Mammary epithelial cell (primary cell): Measurements from ENCODE around the gene COL18A1.

Experiments used
- CTCF ChIP-seq, 2 donors: IDR thresholded peaks in 1 of 2; conservative IDR thresholded peaks in 1 of 2; 2 replicates each; pipeline ENCODE4 v1.5.1; 2011 to 2012; ENCODE audit warnings: inconsistent platforms in 2 of 2, low read length in 2 of 2, mild to moderate bottlenecking in 2 of 2, control low read depth in 1 of 2, low read depth in 1 of 2; ENCODE audit not compliant: insufficient read depth in 1 of 2; ENCODE audit errors: extremely low read depth in 1 of 2
- EZH2 ChIP-seq: IDR thresholded peaks from 2 replicates; pipeline ENCODE4 v1.6.1; 2012; ENCODE audit warnings: low read length, inconsistent platforms, borderline replicate concordance

- TF ChIP-seq CTCF (conservative IDR thresholded peaks at IDR 0.05 in 1 of 2, IDR thresholded peaks at IDR 0.05 in 1 of 2; ENCODE audit: extremely low read depth in 1 of 2, insufficient read depth in 1 of 2, low read depth in 1 of 2, low read length in 2 of 2) = no peak
- TF ChIP-seq EZH2 = no peak
Measured at GRCh38 chr21:45436351-45437065, 31.5 kb downstream of the COL18A1 start.
